OCI-LY7 (cell line): ENCODE data around the gene MTM1. TPM values are rescaled to one million over a fixed set of nuclear protein-coding genes. Genes with fewer than 3 reads are reported as not detected.

Source experiments
- BruUV-seq: library from RNA; stranded (reverse); fragments of 400-500 nt; replicated peaks from 2 replicates; lab custom pipeline; 2021; lab: Mats Ljungman, UMichigan
- CTCF ChIA-PET: fragments of 300-600 bp; sonication (Branson Sonifier 250); formaldehyde crosslinking; loops from one replicate; lab custom pipeline; 2022; ENCODE audit warnings: antibody characterized with exemption; ENCODE audit not compliant: unreplicated experiment; lab: Charles Lee
- POLR2A ChIA-PET: fragments of 300-600 bp; sonication (Branson Sonifier 250); formaldehyde crosslinking; loops from one replicate; lab custom pipeline; 2022; ENCODE audit warnings: antibody characterized with exemption; lab: Charles Lee
- DNase-seq: peaks from one replicate; pipeline ENCODE4 v3.0.0-alpha.2; 2015; ENCODE audit warnings: low spot score
- H2AFZ ChIP-seq: fragments of 200-600 bp; sonication (generic), shearing (Covaris generic); 2 replicates; pipeline ENCODE4 v1.6.1; 2014; ENCODE audit warnings: mild to moderate bottlenecking, antibody characterized with exemption, low read length, moderate library complexity
- H3K27ac ChIP-seq: fragments of 200-600 bp; sonication (generic); 2 replicates; pipeline ENCODE4 v1.5.1; 2014; ENCODE audit warnings: mixed run types, low read depth, mild to moderate bottlenecking, moderate library complexity, low read length, inconsistent platforms; ENCODE audit not compliant: poor library complexity, severe bottlenecking
- H3K36me3 ChIP-seq: fragments of 200-600 bp; sonication (generic); 2 replicates; pipeline ENCODE4 v1.6.1; 2014; ENCODE audit warnings: mild to moderate bottlenecking, antibody characterized with exemption, low read length, moderate library complexity, mixed read lengths; ENCODE audit not compliant: insufficient read depth
- H3K4me1 ChIP-seq: fragments of 200-600 bp; sonication (generic); 2 replicates; pipeline ENCODE4 v1.5.1; 2014; ENCODE audit warnings: mild to moderate bottlenecking, low read length; ENCODE audit not compliant: insufficient read depth, poor library complexity, severe bottlenecking
- H3K4me2 ChIP-seq: fragments of 200-600 bp; sonication (generic); 2 replicates; pipeline ENCODE4 v1.6.1; 2014; ENCODE audit warnings: mild to moderate bottlenecking, low read length
- H3K4me3 ChIP-seq: fragments of 200-600 bp; sonication (generic); 2 replicates; pipeline ENCODE4 v1.5.1; 2014; ENCODE audit warnings: mild to moderate bottlenecking, low read depth, low read length; ENCODE audit not compliant: poor library complexity, severe bottlenecking
- H3K79me2 ChIP-seq: fragments of 200-600 bp; sonication (generic); 2 replicates; pipeline ENCODE4 v1.6.1; 2016; ENCODE audit warnings: low read depth, mild to moderate bottlenecking, low read length, moderate library complexity, mixed read lengths; ENCODE audit not compliant: insufficient read depth
- H3K9me2 ChIP-seq: fragments of 200-600 bp; sonication (generic); 2 replicates; pipeline ENCODE4 v1.6.1; 2016; ENCODE audit warnings: mild to moderate bottlenecking, low read length, mixed read lengths; ENCODE audit not compliant: insufficient read depth
- H3K9me3 ChIP-seq: fragments of 200-600 bp; sonication (generic); 2 replicates; pipeline ENCODE4 v1.6.1; 2014; ENCODE audit warnings: mild to moderate bottlenecking, mixed run types, low read length, mixed read lengths
- H4K20me1 ChIP-seq: fragments of 200-600 bp; sonication (generic); 2 replicates; pipeline ENCODE4 v1.6.1; 2014; ENCODE audit warnings: mild to moderate bottlenecking, antibody characterized with exemption, low read length, moderate library complexity, mixed read lengths; ENCODE audit not compliant: insufficient read depth
- EZH2phosphoT487 ChIP-seq: fragments of 200-600 bp; sonication (generic); IDR thresholded peaks from 2 replicates; pipeline ENCODE4 v1.6.1; 2018; ENCODE audit warnings: low read depth, borderline replicate concordance, mild to moderate bottlenecking, mixed run types, antibody characterized with exemption, low read length, moderate library complexity, mixed read lengths
- intact Hi-C: fragments of 100-400 bp; cut with micrococcal nuclease; formaldehyde crosslinking; loops from one replicate; pipeline ENCODE4 v1.10.0; 2022; ENCODE audit not compliant: unreplicated experiment
- total RNA-seq, 2 experiments: library from RNA; depleted of rRNA in 1 of 2; stranded (reverse); fragments of >200 nt in 1 of 2; shearing (Covaris generic) in 1 of 2; gene quantifications; 2 replicates each; pipeline ENCODE4 v1.2.3, GENCODE V29; 2014 to 2022
- TF ChIP-seq, protein P1 (sequence below): fragments of 200-600 bp; sonication (generic); conservative IDR thresholded peaks from 2 replicates; pipeline ENCODE4 v1.5.1; 2014; ENCODE audit warnings: mild to moderate bottlenecking, antibody characterized with exemption, low read length, moderate library complexity, mixed read lengths

MTM1 gene
- total RNA-seq, 2 experiments from 2014 or later: 6.0 to 19.7 TPM

DNA sequence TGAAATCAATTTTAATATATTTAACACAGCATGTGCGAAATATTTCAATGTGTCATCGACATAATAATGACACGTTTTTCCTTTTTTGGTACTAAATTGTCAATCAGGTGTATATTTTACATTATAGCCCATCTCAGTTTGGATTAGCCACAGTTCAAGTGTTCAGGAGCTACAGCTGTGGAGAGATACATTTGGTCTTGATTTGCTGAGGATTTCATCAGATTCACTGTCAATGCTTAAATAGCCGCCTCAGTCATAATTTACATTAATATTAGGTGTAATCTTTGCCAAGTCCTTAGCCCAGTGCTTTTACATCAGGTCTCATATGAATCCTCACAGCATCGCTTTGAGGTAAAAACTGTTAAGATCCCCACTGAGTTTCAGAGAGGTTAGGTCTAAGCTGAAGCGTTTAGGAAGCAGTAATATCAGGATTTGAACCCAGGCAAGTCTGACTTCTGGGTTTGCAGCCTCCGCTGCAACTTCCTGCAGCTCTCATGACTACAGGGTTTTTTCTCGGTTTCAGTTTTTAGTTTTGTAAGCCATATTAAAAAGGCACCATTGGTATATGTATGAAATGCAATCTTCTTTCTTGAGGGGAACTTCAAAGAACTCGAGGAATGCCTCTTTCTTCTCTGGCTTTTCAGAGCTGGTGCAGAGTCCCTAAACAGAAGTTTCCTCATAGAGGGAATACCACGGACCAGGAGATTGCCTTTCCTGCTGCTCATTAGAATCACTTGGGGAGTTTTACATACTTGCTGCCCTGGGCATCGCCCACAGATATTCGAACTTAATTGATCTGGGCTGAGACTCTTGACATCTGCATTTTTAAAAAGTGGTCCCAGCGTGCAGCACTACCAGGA, 6.4 kb downstream of the MTM1 start:
- POLR2A ChIA-PET: interaction anchor here (0.8 kb wide), 1 partner anchor 109 kb away, joined by 3 read pairs; no protein-coding TSS in a partner anchor
- DNase-seq: peak; percentile 24
- peaks cover 23% of the 10 kb centered on the region; the same call in 1 of the 2 replicates for H3K79me2 ChIP-seq
- intact Hi-C loops: no loop called here
- peak overlapping the region; percentile 50; the same call in 1 of the 2 replicates for H2AFZ ChIP-seq
- H3K36me3 ChIP-seq: no peaks in the 10 kb centered on the region; the same call in 1 of the 2 replicates
- H3K4me3 ChIP-seq: peak overlapping the region; percentile 52
- CTCF ChIA-PET: no interaction called here
- no peaks in the 10 kb centered on the region for H4K20me1 ChIP-seq
- H3K9me3 ChIP-seq: no peaks in the 10 kb centered on the region
- peaks cover 60% of the 10 kb centered on the region for H3K4me1 ChIP-seq
- H3K9me2 ChIP-seq: no peaks in the 10 kb centered on the region
- no peak for TF ChIP-seq EZH2phosphoT487
- TF ChIP-seq, protein P1, sequence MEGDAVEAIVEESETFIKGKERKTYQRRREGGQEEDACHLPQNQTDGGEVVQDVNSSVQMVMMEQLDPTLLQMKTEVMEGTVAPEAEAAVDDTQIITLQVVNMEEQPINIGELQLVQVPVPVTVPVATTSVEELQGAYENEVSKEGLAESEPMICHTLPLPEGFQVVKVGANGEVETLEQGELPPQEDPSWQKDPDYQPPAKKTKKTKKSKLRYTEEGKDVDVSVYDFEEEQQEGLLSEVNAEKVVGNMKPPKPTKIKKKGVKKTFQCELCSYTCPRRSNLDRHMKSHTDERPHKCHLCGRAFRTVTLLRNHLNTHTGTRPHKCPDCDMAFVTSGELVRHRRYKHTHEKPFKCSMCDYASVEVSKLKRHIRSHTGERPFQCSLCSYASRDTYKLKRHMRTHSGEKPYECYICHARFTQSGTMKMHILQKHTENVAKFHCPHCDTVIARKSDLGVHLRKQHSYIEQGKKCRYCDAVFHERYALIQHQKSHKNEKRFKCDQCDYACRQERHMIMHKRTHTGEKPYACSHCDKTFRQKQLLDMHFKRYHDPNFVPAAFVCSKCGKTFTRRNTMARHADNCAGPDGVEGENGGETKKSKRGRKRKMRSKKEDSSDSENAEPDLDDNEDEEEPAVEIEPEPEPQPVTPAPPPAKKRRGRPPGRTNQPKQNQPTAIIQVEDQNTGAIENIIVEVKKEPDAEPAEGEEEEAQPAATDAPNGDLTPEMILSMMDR: no peak
- no peak overlapping the region for H3K27ac ChIP-seq
- no TSS peak for BruUV-seq
- H3K4me2 ChIP-seq: peak overlapping the region; percentile 85

DNA sequence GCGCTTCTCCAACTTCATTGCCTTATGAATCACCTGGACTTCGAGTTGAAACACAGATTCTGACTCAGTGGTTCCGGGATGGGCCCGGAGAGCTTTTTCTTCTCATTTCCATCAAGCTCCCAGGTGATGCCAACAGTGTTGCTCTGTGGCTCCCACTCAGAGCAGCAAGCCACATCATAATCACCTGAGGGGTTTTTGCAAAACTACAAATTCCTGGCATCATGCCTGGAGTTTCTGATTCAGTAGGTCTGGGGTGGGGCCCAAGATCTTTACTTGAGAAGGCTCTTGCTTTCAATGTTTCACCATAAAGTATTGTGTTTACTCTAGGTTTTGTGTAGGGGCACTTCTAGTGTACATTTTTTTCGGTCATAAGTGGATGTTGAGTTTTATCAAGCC, 7.0 kb downstream of the MTM1 start:
- ChIA-PET CTCF (no interaction called here), POLR2A (no interaction called here)
- Histone ChIP-seq H3K36me3 (no peaks in the 10 kb centered on the region; the same call in 1 of the 2 replicates), H3K4me1 (peaks cover 54% of the 10 kb centered on the region), H3K4me3 (peak overlapping the region; percentile 52), H3K9me3 (no peaks in the 10 kb centered on the region), H3K27ac (no peak overlapping the region), H4K20me1 (no peaks in the 10 kb centered on the region), H2AFZ (no peak overlapping the region; the same call in 1 of the 2 replicates), H3K4me2 (peak overlapping the region; percentile 85), H3K79me2 (peaks cover 23% of the 10 kb centered on the region; the same call in 1 of the 2 replicates), H3K9me2 (no peaks in the 10 kb centered on the region)
- intact Hi-C loops: no loop called here
- BruUV-seq: no TSS peak
- no peak for TF ChIP-seq EZH2phosphoT487
- TF ChIP-seq, protein P1: no peak
- no peak for DNase-seq

DNA sequence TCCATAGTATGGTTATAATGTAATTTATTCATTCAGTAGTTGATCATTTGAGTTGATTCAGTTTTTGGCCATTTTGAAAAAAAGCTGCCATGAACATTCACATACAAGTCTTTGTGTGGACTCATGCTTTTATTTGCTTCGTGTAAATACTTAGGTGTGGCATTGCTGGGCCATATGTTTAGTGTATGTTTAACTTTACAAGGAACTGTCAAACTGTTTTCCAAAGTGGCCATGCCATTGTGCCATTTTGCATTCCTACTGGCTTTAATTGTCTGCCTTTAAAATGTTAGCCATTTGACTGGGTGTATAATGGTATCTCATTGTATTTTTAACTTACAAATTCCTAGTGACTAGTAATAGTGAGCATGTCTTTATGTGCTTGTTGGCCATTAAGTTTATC, 8.8 kb downstream of the MTM1 start:
- no peaks in the 10 kb centered on the region for H3K9me2 ChIP-seq
- H3K9me3 ChIP-seq: no peaks in the 10 kb centered on the region
- peaks cover 36% of the 10 kb centered on the region for H3K4me1 ChIP-seq
- BruUV-seq: no TSS peak
- H3K79me2 ChIP-seq: peaks cover 10% of the 10 kb centered on the region; the same call in 1 of the 2 replicates
- ChIA-PET POLR2A (no interaction called here), CTCF (no interaction called here)
- no peaks in the 10 kb centered on the region; the same call in 1 of the 2 replicates for H3K36me3 ChIP-seq
- no peak overlapping the region for H3K27ac ChIP-seq
- no peak overlapping the region for H2AFZ ChIP-seq
- no peak overlapping the region for H3K4me2 ChIP-seq
- no peak for DNase-seq
- intact Hi-C loops: no loop called here
- H4K20me1 ChIP-seq: no peaks in the 10 kb centered on the region
- no peak overlapping the region for H3K4me3 ChIP-seq
- TF ChIP-seq, protein P1: no peak
- TF ChIP-seq EZH2phosphoT487: no peak
